ENCODE measurements around the gene MRFAP1L1.
"Not testable (repeated sequence)": the region's sequence is repeated elsewhere in the genome, so short reads cannot be mapped to it uniquely, and the experiment has no call there.

MRFAP1L1 gene

DNA sequence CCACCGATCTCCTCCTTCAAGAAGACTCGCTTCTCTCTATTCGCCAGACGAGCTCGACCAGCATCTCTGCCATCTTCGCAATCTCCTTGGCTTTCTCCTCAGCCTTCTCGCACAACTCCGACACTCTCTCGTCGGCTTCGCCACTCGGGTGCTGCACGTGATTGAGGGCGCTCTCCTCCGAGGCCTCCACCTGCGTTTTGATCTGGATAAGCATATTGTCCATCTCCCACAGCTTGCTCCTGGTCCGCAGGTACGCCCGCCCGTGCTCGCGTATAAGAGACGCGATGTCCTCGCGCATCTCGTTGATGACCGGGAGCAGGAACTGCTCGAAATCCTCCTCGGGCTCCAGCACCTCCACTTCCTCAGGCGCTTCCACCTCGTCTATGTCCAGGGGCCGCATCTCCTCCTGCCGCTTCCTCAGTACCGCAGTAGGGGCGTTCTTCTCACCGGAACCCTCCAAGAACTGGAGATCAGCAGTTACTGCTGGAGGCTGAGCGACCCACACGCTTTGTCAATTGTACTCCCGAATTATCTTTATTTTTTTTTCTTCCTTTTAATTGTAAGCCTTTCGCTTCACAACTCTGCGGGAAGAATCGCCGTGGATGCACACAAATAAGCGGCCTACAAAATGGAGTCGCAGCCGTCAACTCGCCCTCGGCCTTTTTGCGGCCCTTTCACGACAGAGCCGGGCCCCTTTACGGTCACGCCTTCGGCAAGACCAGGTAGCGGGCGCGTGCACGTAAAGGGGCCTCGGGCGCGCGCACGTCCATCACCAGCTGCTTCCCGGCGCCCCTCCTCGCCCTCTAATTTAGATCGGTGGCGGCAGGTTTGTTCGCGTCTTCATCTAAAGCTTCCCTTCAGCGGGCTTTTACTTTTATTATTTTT lies at the start of gene MRFAP1L1:
Gene MRFAP1L1, minus strand, starts transcription at position 636 of the 885 bp plus-strand sequence. Its CDS starts 236 bp downstream, at position 400.
- peak; percentile 88 for DNase-seq (ENCODE audit: low read depth)

GRCh38 chr4:6758728-6759127 lies 49.1 kb upstream of the MRFAP1L1 start:
- no peak for DNase-seq (ENCODE audit: low read depth)

DNA sequence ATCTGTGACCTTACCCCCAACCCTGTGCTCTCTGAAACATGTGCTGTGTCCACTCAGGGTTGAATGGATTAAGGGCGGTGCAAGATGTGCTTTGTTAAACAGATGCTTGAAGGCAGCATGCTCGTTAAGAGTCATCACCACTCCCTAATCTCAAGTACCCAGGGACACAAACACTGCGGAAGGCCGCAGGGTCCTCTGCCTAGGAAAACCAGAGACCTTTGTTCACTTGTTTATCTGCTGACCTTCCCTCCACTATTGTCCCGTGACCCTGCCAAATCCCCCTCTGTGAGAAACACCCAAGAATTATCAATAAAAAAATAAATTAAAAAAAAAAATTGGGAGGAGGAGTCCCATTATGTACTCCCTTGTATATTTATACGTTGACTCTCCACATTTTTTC lies 46.7 kb upstream of the MRFAP1L1 start:
- not testable (repeated sequence) for DNase-seq (ENCODE audit: low read depth)

DNA sequence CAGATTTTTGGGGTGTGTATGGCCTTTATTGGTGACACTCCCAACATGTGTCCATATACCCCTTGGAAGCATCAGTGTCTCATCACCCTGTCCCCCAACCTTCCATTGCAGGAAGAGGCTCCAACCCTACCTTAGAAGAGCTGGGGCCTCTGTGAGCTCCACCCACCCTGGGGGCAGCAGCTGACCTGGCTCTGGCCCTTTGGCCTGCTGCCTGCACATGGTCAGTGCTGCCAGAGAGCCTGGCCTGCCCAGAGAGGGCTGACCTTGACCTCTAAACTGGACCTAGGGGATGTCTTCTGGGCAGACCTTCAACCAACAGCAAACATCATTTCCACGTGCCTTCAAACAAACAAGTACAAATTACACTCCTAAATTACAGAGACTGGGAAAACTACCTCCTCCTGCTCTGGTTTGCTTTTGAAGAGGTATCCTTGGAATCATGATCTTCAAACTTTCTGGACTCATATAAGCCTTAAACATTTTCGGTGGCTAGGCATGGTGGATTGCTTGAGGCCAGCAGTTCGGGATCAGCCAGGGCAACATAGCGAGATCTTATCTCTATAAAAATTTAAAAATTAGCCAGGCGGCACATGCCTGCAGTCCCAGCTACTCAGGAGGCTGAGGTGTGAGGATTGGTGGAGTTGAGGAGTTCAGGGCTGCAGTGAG lies 45.6 kb upstream of the MRFAP1L1 start:
- no peak for DNase-seq (ENCODE audit: low read depth)

GRCh38 chr4:6754481-6755087 lies 44.9 kb upstream of the MRFAP1L1 start:
- DNase-seq (ENCODE audit: low read depth), result no peak

DNA sequence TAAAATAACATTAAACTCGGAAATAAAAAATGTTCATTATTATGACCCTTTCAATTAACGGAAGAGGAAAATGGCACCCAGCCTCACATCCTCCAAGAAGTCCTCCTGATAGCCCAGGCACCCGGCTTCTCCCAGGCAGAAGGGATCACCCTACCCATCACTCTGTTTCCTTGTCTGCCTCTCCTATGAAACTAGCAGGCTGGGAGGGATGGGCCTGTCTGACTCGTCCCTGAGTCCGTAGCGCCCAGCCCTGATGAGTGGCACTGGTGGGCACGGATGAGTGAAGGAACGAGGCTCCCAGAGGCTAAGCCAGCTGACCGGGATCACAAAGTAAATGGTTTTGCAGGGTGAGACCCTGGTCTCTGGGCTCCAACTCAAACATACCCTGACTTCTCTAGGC lies 44.2 kb upstream of the MRFAP1L1 start:
- no peak for DNase-seq (ENCODE audit: low read depth)

DNA sequence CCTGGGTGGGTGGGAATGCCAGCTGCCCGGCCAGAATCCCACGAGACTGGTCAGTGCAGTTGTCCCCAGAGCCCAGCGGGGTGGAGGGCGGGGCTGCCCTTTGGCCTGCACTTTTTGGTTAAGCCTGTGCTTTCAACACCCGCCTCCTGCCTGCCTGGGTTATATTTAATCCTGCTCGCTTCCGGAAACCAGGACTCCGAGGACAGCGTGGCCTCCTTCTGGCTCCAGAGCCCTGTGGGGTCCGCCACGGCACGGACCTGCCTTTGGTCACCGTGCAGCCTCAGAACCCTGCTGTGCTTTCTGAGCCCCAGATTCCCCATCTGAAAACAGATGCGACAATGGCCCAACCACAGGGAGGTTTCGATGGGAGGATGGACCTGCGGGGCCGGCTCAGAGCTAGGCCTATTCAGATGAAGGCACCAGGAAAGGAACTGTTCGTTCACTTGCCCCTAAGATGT lies 43.5 kb upstream of the MRFAP1L1 start:
- DNase-seq (ENCODE audit: low read depth), result no peak

GRCh38 chr4:6752486-6752829 lies 42.8 kb upstream of the MRFAP1L1 start:
- no peak for DNase-seq (ENCODE audit: low read depth)

GRCh38 chr4:6751611-6752485 lies 42.2 kb upstream of the MRFAP1L1 start:
- DNase-seq (ENCODE audit: low read depth), result no peak

- DNase-seq (ENCODE audit: low read depth), result no peak
Observed at GRCh38 chr4:6750286-6751221, 40.9 kb upstream of the MRFAP1L1 start.

- no peak for DNase-seq (ENCODE audit: low read depth)
Observed at GRCh38 chr4:6749340-6750171, 39.9 kb upstream of the MRFAP1L1 start.

DNA sequence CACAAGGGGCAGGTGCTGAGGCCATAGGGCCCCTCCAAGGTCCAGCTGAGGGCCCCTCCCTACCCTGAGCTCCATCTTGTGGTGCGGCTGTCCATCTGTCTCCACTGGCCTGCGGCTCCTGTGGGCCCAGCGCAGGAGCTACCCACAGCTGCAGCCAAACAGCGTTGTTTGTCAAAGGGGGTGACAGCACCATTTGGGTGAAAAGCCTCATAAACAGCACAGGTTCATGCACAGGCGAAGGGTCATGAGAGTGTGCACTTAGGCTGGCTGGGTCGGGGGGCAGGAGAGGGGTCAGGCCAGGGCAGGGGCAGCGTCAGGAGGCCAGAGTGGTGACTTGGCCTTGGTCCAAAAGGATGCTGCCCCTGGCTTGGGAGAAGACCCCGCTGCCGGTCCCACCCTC lies 38.6 kb upstream of the MRFAP1L1 start:
- no peak for DNase-seq (ENCODE audit: low read depth)

DNA sequence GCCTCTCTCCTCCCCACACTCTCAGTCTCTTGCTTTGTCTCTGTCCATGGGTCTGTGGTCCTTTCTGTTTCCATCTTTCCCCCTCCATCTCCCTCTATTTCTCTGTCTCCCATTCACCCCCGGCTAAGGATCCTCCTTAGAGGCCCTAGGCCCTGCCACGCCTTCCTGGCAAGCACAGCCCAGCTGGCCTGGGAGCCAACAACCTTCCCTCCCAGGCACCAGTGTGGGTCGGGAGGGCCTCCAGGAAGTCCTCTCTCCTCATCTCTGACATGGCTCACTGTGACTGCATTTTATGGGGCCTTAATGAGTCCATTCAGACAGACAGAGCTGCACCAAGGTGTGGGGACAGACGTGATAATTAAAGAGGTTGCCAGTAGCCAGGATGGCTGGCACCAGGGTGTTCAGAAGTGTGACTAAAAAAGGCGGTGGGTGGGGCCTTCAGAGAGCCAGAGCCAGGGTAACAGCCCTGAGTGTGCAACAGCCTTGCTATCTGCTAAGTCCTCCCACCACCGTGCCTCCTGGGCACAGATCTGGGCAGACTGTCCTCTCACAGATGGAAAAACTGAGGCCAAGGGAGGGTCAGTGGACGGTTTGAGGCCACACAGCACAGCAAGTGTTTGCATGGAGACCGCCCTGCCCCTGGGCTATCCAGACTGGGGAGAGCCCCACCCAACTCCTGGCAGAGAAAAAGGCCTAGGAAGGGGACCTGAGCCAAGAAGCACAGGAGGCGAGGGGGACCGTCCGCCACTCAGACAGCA lies 37.8 kb upstream of the MRFAP1L1 start:
- no peak for DNase-seq (ENCODE audit: low read depth)

DNA sequence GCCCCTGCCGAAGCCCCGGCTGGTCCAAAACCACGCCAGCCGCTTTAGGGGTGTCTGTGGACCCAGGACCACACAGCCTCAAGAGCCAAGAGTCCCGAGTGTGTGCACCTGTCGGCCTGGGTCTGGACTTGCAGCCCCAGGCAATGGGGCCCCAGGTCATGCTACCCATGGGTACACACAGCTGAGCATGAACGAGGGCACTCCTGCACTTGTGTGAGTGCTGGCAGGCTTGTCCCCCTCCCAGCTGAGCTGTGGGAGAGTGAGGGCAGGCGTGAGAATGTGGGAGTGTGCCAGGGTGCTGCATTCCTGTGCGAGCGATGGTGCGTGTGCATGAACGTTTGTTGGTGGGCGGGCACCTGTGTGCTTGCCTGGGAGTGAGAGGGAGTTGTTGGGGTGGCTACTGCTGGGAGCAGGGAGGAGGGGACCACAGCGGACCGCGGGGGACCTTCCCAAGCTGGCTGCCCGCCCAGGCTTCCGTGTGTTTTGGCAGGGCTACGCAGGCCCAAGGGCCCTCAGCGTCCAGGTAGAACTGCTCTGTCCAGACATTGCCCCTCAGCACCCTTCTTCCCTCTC lies 37.1 kb upstream of the MRFAP1L1 start:
- DNase-seq (ENCODE audit: low read depth), result no peak

DNA sequence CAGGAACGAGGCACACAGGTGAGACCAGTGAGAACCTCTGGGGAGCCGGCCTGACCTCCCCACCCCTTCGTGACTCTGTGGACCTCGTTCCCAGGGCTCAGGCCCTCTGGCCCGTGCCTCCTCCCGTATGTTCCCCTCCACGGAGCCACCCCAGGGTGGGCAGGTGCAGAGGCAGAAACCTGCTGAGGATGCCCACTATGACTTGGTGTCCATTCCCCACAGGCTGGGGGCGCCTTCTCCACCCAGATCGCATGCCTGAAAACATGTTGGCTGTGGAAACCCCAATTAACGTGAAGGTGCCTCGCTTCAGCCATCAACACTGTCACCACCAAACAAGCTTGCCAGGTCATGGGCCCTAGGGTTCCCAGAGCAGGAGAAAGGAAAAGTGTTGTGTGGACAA lies 33.3 kb upstream of the MRFAP1L1 start:
- no peak for DNase-seq (ENCODE audit: low read depth)

- DNase-seq (ENCODE audit: low read depth), result no peak
Observed at GRCh38 chr4:6742507-6742906, 32.8 kb upstream of the MRFAP1L1 start.

DNA sequence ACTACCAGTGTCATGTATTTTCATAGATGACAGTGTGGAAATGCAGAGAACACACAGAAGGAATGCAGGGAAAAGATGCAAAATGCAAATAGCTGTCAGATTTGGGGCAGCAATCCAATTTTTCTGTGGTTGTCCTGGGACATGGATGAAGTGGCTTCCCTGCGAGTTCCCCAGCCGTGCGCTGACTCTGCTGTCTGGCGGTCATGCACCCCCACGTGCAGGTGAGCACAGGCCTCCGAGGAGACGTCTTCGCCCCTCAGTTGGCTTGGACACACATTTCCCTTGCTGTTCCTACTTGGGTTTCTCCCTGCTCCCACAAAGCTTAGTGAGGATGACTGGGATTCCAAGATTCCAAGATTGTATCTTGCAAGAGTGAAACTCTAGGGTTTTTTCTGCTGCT lies 30.7 kb upstream of the MRFAP1L1 start:
- DNase-seq (ENCODE audit: low read depth), result no peak

DNA sequence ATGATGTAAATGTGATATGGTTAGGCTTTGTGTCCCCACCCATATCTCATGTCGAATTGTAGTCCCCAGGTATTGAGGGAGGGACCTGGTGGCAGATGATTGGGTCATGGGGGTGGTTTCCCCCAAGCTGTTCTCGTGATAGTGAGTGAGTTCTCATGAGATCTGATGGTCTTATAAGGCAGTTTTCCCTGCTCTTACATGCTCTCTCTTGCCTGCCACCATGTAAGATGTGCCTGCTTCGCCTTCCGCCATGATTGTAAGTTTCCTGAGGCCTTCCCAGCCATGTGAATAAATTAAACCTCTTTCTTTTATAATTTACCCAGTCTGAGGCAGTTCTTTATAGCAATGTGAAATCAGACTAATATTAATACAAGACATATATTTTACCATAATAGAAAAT lies 30.3 kb upstream of the MRFAP1L1 start:
- no peak for DNase-seq (ENCODE audit: low read depth)
